Ovary (tissue), 3 donors: ENCODE results near the gene DCN.

Source experiments
- CTCF ChIP-seq, 3 donors: fragments of 450-650 bp in 2 of 3; fragments of 200-600 bp in 1 of 3; IDR thresholded peaks; one replicate each; pipeline versions ENCODE4 v1.5.1 to v1.8.0; 2016 to 2022; ENCODE audit warnings: antibody characterized with exemption in 3 of 3, mild to moderate bottlenecking in 1 of 3
- EP300 ChIP-seq: sonication (generic); formaldehyde crosslinking; IDR thresholded peaks from one replicate; pipeline ENCODE4 v1.6.1; 2017; ENCODE audit warnings: antibody characterized with exemption
- POLR2A ChIP-seq: fragments of 450-650 bp; IDR thresholded peaks from one replicate; pipeline ENCODE4 v1.6.1; 2017; ENCODE audit warnings: antibody characterized with exemption, mild to moderate bottlenecking, moderate library complexity
- donor health status: DM: no; HTN: no; CAD: no.

DNA sequence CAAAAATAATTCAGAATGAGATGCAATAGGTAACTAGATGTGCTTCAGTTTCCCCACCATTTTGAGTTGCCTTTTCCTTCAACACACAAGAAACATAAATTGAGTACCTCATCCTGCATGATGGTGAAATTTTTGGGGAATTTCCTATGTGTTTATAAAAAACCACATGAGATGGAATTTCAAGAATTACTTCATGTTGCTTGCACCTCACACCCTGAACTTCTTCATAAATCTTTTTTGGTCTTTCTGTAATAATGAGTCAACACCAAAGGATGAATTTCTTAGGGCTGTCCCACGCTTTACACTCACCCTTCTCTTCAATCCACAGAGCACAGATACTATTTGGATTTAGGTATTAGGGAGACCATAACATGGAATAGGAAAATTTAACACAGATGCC lies 48.7 kb downstream of the DCN start:
- TF ChIP-seq CTCF (IDR thresholded peaks at IDR 0.05) = no peak
- no peak for TF ChIP-seq POLR2A
- TF ChIP-seq EP300 = no peak
